ENCODE results near the gene LRPAP1.
"Not testable (repeated sequence)": the region's sequence is repeated elsewhere in the genome, so short reads cannot be mapped to it uniquely, and the experiment has no call there.

- not testable (repeated sequence) for TF ChIP-seq CTCF, POLR2A, EP300 (IDR thresholded peaks at IDR 0.05)
These were observed 11.2 kb upstream of the LRPAP1 start for GRCh38 chr4:3543415-3543814.

Data from ovary (tissue), 3 donors.